CD4-positive, alpha-beta T cell treated with Interleukin-12 subunit alpha and Interleukin-12 subunit beta, for 1 hour (primary cell): Measurements from ENCODE around the gene BCL2.

Source experiments
- DNase-seq: peaks from one replicate; pipeline ENCODE4 v3.0.0-alpha.2; 2020

BCL2 gene

DNA sequence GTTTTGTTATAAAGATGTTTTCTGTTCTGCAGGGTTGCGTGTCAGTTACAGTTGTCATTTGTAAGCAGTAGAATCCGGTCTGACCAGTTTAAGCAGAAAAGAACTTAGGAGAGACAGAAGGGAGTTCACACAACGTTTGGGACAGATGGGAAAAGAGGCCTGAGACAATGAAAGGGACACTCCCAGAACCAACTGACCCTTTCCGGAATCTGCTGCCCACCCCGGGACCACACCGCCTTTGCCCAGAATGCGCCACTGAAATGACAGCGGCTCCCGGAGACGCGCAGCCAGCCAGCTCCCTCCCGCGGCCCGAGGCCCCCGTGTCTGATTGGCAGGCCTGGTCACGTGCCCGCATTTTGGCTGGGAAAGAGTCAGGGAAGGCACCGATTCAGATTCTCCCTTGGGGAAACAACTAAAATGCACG, 244.6 kb downstream of the BCL2 start:
- DNase-seq = peak; percentile 39

DNA sequence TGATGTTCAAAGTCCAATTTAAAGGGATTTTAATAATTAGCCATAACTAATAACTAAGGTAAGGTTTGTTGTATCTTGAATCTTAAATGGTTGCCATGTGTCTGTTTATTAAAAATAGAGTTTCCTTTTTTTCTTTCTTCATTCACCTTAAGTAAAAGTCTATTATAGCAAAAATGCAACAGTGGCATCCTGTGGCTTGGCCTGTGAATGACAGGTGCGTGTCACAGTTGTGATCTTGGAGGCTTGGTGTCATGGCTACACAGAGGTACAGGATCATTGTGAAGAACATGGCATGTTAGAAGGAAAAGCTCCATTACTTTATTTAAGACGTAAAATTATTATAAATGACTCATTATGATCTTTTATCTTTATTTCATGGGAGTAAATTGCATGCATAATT, 246.1 kb downstream of the BCL2 start:
- peak; percentile 19 for DNase-seq
